ENCODE data around the gene ADORA3.

The ADORA3 gene

DNA sequence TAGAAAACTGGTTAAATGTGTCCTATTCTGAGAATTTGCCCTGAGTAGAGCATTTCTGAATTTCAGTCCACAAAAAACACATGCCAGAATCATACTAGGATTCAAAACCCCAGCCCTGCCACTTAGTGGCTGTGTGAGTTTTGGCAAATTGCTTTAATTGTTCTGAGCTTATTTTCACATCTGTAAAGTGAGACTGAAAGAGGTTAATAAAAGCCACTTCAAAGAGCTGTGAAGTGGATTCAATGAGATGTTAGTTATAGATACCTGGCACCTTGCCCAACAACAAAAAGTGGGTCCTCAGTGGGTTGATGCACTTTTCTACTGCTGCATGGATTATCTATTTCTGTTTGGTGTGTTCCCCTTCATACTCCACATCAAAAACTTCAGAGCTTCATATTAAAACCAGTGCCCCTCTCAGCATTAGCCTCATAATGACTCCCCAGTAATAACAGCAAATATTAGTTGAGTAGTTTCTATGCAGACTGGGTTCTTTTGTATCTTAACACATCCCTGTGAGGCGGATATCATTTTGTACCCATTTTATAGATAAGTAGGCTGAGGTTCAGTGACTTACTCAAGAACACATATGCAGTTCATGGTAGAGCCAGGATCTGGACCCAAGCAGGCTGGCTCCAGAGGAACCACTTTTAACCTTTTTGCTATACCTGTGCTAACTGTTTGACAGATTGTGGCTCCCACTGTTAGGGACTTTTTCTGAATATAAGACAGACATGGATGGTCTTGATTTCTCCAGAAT is 14.2 kb upstream of the ADORA3 start:
- no peak for DNase-seq (ENCODE audit: low read depth in 1 of 2, low spot score in 1 of 2)
- in situ Hi-C loops (cut with HindIII; ENCODE audit: low pct_unique_long_range_greater_than_20kb, low sequenced_read_pairs): no loop called here
- TF ChIP-seq JUND (IDR thresholded peaks at IDR 0.05; ENCODE audit: low read depth): no peak

DNA sequence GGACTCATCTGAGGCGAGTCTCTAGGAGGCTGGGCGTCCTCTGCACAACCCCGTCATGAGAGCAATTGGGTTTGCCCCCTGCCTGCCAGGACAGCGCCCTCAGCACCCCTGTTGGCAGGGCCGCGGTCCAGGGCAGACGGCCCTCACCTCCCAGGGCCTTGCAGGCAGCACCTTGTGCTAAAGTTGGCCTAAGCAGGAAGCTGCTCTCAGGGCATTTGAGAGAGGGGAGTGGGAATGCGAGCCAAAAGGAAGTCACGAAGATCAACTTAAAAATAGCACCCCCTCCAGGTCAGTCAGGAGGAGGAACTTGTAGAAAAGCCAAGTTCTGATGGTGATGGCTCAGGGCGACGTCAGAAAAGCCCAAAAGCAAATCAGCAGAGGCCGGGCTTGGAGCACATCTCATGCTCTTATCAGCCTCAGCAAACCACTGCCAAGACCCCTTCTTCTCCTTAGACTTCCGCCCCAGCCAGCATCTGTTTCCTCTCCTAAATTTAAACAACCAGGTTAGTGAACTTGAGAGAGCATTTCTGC is 12.6 kb upstream of the ADORA3 start:
- TF ChIP-seq JUND (IDR thresholded peaks at IDR 0.05; ENCODE audit: low read depth): no peak
- in situ Hi-C loops (cut with HindIII; ENCODE audit: low pct_unique_long_range_greater_than_20kb, low sequenced_read_pairs): no loop called here
- no peak for DNase-seq (ENCODE audit: low read depth in 1 of 2, low spot score in 1 of 2)

DNA sequence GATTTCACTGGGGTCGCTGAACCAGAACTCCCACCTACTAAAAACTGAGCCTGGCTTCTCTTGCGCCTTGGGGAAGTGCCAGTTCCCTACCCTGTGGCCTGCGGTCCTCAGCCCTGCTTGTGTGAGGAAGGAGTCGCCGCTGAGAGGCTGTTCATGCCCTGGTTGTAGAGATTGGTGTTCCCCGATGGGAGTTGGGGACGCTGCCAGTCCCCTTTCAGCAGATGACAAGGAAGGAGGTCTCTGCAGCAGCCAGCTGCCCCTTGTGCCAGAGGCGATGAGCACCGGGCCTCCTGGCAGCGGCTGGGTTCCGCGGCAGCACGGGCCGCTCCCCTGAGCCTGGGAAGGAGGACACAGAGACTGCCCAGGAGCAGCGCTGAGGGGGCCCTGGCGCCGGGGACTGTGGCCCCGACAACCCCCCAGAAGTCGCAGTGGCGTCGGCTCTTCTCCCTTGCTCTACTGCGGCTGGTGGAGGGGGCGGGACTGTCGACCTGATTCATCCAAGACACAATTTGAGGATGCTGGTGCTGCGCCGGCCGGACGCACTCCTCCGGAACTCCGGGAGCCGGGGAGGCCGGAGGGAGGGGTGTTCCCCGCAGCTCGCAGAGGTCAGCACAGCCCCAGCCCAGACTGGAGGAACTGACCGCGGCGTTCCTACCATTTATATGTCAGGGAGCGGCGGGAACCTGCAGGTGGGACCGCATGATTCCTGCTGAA is 12.0 kb upstream of the ADORA3 start:
- DNase-seq (ENCODE audit: low read depth in 1 of 2, low spot score in 1 of 2): no peak
- no peak for TF ChIP-seq JUND (IDR thresholded peaks at IDR 0.05; ENCODE audit: low read depth)
- in situ Hi-C loops (cut with HindIII; ENCODE audit: low pct_unique_long_range_greater_than_20kb, low sequenced_read_pairs): no loop called here

DNA sequence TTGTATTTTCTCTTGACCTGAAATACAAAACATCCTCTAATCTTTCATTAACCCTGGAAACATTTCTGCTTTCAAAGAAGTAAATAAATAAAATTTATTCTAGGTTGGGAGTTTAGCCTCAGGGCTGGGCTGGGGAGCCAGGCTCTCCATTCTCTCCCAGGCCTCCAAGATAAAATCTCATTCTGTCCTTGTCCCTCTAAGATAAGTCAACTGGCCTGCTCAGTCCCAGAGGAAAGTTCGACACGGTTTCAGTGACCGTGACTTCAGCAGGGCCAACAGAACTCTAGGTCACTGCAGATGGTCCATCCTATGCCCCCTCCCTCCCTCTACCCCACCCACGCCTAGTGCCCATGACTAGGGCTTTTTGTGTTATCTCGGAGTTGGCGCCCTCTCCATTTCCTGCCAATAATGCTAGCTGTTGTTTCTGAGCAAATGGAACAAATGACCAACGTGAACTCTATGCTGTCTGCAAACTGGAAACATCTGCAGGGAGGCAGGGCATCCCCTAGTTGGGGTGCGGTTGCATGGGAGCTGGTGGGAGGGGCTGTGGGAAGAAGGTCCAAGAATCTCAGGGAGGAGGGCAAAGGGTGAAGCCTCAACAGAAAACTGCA is 10.1 kb upstream of the ADORA3 start:
- TF ChIP-seq JUND (IDR thresholded peaks at IDR 0.05; ENCODE audit: low read depth): no peak
- DNase-seq (ENCODE audit: low read depth in 1 of 2, low spot score in 1 of 2): no peak
- in situ Hi-C loops (cut with HindIII; ENCODE audit: low pct_unique_long_range_greater_than_20kb, low sequenced_read_pairs): no loop called here

DNA sequence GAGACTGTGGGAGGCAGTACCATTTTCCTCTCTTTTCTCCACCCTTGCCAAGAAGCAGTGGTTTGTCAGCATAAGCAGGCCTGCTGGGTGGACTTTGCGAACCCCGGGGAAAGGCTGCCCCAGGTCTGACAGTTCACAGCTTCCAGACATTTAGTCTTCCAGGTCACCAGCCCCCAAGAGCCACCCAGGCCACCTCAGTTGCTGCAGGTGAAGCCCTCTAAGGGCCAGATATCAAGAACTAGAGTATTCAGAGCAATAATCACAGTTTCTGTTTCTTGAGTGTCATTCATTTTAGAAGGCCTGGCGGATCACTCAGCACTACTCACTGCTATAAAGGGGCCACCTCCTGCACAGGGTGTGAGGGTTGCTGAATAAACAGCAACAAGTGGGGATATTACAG is 9.5 kb upstream of the ADORA3 start:
- no peak for TF ChIP-seq JUND (IDR thresholded peaks at IDR 0.05; ENCODE audit: low read depth)
- in situ Hi-C loops (cut with HindIII; ENCODE audit: low pct_unique_long_range_greater_than_20kb, low sequenced_read_pairs): no loop called here
- no peak for DNase-seq (ENCODE audit: low read depth in 1 of 2, low spot score in 1 of 2)

DNA sequence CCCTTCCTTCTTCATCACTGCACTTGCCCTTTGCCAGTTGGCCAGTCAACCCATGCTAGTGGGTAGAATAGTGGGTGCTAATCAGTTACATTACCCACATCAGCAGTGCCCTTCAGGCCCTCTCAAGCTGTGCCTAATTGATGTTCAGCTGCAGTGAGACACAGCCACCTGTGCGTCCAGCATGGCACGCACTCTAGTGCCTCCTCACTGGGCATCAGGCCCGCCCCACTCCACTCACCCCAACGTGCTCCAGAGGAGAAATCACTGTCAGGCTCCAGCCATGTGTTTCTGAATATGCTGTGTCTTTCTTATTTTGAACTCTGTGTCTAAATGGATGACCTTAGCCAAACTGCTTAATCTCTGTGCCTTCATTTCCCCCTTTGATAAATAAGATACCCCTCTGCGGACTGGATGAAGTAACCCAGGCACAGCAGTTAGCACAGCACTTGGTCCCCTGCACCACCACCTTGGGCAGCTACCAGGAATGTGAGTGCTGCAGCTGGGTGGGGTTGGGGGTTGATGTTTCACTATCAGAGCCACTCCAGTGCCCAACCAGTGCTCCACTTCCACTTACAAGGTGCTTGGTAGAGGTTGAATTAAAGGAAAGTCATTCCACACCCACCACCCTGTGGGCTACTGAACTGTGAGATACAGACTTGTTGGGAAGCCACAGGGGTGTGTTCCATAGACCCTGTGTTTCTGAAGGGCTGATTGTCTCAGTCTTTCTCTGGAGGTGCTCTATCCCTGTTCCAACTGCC is 8.9 kb upstream of the ADORA3 start:
- no peak for DNase-seq (ENCODE audit: low read depth in 1 of 2, low spot score in 1 of 2)
- in situ Hi-C loops (cut with HindIII; ENCODE audit: low pct_unique_long_range_greater_than_20kb, low sequenced_read_pairs): no loop called here
- no peak for TF ChIP-seq JUND (IDR thresholded peaks at IDR 0.05; ENCODE audit: low read depth)

DNA sequence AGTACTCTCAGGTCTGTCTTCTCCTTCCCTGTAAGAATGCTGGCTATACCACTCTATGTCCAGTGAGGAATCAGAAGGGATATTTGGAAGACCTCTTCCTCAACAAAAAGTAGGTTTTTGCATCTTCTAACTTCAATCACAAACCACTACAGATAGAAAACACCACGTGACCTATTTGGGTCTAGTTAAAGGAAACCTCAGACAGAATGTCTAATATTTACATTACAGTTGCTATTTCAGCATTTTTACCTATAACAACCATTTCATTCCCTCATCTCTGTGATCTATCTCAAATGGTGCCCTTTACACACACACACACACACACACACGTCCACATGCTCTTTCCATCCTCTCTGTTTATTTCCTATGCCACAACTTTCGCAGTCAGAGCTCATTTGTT is 7.9 kb upstream of the ADORA3 start:
- no peak for TF ChIP-seq JUND (IDR thresholded peaks at IDR 0.05; ENCODE audit: low read depth)
- no peak for DNase-seq (ENCODE audit: low read depth in 1 of 2, low spot score in 1 of 2)

DNA sequence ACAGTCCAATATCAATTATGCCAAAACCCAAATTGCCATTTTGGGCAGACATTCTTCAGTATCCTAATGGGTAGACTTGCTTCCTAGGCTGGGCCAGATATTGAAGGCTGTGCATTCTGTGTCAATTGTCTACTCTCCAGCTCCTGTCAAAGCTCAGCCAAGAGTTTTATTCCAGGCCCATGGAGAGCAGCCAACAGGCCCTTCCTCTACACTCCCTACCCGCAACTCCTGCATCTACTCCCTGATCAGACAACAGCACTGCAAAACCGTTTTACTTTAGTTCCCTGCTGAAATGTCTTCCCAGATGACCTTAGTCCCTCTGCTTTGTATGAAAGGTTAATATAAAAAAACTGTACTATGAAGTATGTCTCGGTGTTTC is 6.6 kb upstream of the ADORA3 start:
- no peak for DNase-seq (ENCODE audit: low read depth in 1 of 2, low spot score in 1 of 2)
- TF ChIP-seq JUND (IDR thresholded peaks at IDR 0.05; ENCODE audit: low read depth): no peak
- in situ Hi-C loops (cut with HindIII; ENCODE audit: low pct_unique_long_range_greater_than_20kb, low sequenced_read_pairs): no loop called here

More for the DNA sequence above, 7.9 kb upstream of the ADORA3 start:
- in situ Hi-C loops (cut with HindIII; ENCODE audit: low pct_unique_long_range_greater_than_20kb, low sequenced_read_pairs): no loop called here

DNA sequence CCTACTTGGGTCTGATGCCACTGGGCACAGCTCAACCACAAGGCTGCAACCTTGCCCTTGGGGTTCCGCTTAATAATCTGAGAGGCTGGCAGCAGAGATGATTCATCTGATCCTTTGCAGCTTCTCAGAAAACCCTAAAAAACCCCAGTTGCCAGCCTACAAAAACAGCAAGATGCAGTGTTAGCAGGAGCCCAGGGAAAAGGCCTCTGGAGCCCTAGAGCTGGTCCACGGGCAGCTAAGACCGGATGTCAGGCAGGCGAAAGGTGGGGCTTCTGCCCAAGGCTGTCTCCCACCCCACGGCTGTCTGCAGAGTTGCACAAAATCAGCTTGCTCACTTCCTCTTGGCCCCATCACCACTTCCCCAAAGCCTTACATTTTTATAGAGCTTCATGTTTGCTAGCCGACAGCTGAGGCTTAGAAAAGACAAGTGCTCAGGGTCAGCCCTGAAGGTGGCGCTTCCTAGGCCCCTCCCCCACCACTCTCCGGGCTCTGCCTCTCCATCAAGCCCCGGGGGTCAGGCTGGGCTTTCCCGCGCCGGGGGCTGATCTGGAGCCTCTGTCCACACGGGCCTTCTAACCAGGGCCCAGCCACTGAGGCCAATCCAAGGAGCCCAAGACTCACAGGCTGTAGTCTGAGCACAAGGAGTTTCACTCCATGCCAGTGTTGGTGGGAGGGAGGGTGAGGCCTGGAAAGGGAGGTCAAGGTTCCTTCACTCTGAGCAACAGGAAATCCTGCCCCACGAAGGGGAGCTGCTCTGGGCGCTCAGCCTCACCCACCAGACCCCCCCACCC is 4.2 kb upstream of the ADORA3 start:
- no peak for DNase-seq (ENCODE audit: low read depth in 1 of 2, low spot score in 1 of 2)
- in situ Hi-C loops (cut with HindIII; ENCODE audit: low pct_unique_long_range_greater_than_20kb, low sequenced_read_pairs): no loop called here
- no peak for TF ChIP-seq JUND (IDR thresholded peaks at IDR 0.05; ENCODE audit: low read depth)

DNA sequence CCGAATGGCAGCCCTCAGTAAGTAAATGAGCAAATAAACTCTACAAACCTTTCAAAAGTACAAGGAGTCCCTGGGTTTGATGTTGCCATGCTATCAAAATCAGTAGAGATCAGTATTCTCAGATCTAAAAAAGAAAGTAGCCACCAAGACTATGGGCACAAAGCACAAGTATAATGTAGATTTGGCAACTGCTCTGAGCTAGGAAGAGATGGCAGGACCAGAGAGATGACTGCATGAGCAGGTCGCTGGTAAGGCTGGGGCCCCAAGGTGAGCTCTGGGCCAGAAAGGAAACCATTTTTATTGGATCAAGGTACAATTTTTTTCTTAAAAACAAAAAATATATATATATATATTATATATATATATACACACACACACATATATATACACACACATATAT is 3.1 kb upstream of the ADORA3 start:
- TF ChIP-seq JUND (IDR thresholded peaks at IDR 0.05; ENCODE audit: low read depth): no peak
- in situ Hi-C loops (cut with HindIII; ENCODE audit: low pct_unique_long_range_greater_than_20kb, low sequenced_read_pairs): no loop called here
- no peak for DNase-seq (ENCODE audit: low read depth in 1 of 2, low spot score in 1 of 2)

DNA sequence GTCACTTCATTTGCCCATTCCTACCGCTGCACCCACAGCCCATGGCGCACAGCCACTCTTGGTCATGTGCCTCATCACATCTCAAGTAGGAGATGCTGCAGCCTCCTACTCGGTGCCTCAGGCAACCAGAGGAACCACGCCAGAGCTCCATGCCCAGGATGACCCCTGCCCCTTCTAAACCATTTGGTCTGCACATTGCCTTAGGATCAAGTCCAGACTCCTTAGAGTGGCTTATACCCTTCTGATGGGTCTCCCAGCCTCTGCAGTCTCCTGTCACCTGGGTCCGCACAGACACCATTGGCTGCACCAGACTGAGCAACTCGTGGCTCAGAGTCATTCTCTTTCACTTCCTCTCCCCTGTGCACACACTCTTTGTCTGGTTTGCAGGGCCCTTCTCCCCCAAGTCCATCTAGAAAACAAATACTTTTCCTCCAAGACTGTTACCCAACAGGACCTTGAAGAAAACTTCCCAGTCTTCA is 2.2 kb upstream of the ADORA3 start:
- TF ChIP-seq JUND (IDR thresholded peaks at IDR 0.05; ENCODE audit: low read depth): no peak
- in situ Hi-C loops (cut with HindIII; ENCODE audit: low pct_unique_long_range_greater_than_20kb, low sequenced_read_pairs): no loop called here
- no peak for DNase-seq (ENCODE audit: low read depth in 1 of 2, low spot score in 1 of 2)

DNA sequence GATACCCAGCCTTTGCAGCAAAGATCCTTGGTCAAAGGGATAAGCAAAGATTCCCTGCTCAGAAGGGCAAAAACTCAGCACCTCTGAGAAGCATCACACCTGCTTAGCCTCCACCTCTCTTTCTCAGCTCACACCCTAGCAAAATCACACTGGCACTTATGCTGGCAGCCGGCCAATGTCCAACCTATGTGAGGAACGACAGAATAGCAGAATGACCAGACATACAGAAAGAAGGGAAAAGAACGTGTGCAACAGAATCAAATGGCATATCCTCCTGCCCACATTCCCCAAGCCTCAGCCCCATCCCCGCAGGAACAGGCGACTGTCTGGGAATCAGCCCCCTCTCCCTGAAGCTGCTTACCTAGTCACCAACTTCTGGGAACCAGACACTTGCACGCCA is 664 bp upstream of the ADORA3 start:
- DNase-seq (ENCODE audit: low read depth in 1 of 2, low spot score in 1 of 2): peak in 1 of 2 experiments; percentile 9
- TF ChIP-seq JUND (IDR thresholded peaks at IDR 0.05; ENCODE audit: low read depth): no peak
- in situ Hi-C loops (cut with HindIII; ENCODE audit: low pct_unique_long_range_greater_than_20kb, low sequenced_read_pairs): no loop called here

Measured in T47D (cell line).